ENCODE results near the gene KIAA1671.

GRCh38 chr22:25182131-25183110 lies 229.9 kb downstream of the KIAA1671 start:
- no peak for TF ChIP-seq CTCF (IDR thresholded peaks at IDR 0.05)
- no peak for TF ChIP-seq TAF1 (IDR thresholded peaks at IDR 0.05; ENCODE audit: borderline replicate concordance, low read depth, low read length)
- TF ChIP-seq POLR2AphosphoS5 (IDR thresholded peaks at IDR 0.05; ENCODE audit: low read depth, low read length): no peak
- TF ChIP-seq ZBTB33 (IDR thresholded peaks at IDR 0.05; ENCODE audit: borderline replicate concordance, low read depth): no peak
- TF ChIP-seq EP300 (IDR thresholded peaks at IDR 0.05; ENCODE audit: borderline replicate concordance in 1 of 2, low read depth in 1 of 2, low read length in 1 of 2): no peak
- TF ChIP-seq GABPA (IDR thresholded peaks at IDR 0.05; ENCODE audit: low read depth): no peak
- TF ChIP-seq SMC3 (IDR thresholded peaks at IDR 0.05; ENCODE audit: low read depth, low read length): no peak
